GM18505 (cell line): ENCODE data around the gene SLC25A21.

Experiments
- ATAC-seq: cut with Tn5 transposase; IDR thresholded peaks from one replicate; pipeline ENCODE4 v1.9.1; 2021; ENCODE audit not compliant: unreplicated experiment
- POLR2A ChIP-seq: IDR thresholded peaks from 4 replicates; pipeline ENCODE4 v1.6.1; 2011; ENCODE audit warnings: borderline replicate concordance; ENCODE audit not compliant: insufficient read depth, insufficient read length; ENCODE audit errors: extremely low read depth

Gene SLC25A21

GRCh38 chr14:36948157-36948859 lies 224.1 kb downstream of the SLC25A21 start:
- no peak for TF ChIP-seq POLR2A
- no peak for ATAC-seq

- TF ChIP-seq POLR2A, result no peak
- no peak for ATAC-seq
These were observed 225.0 kb downstream of the SLC25A21 start for GRCh38 chr14:36947362-36947761.

- no peak for TF ChIP-seq POLR2A
These were observed 225.5 kb downstream of the SLC25A21 start for GRCh38 chr14:36946872-36947271.

GRCh38 chr14:36944307-36945010 lies 227.9 kb downstream of the SLC25A21 start:
- no peak for ATAC-seq
- TF ChIP-seq POLR2A, result no peak

More at GRCh38 chr14:36946872-36947271, 225.5 kb downstream of the SLC25A21 start:
- no peak for ATAC-seq

GRCh38 chr14:36942522-36943245 lies 229.7 kb downstream of the SLC25A21 start:
- ATAC-seq, result no peak
- no peak for TF ChIP-seq POLR2A

- TF ChIP-seq POLR2A, result no peak
- ATAC-seq, result peak; percentile 95
These were observed 230.5 kb downstream of the SLC25A21 start for GRCh38 chr14:36941783-36942521.

- no peak for TF ChIP-seq POLR2A
- ATAC-seq, result no peak
These were observed 231.9 kb downstream of the SLC25A21 start for GRCh38 chr14:36940476-36940875.

- no peak for ATAC-seq
- no peak for TF ChIP-seq POLR2A
These were observed 233.1 kb downstream of the SLC25A21 start for GRCh38 chr14:36939265-36939664.

GRCh38 chr14:36938678-36939077 lies 233.7 kb downstream of the SLC25A21 start:
- ATAC-seq, result no peak
- TF ChIP-seq POLR2A, result no peak

- ATAC-seq, result no peak
These were observed 236.3 kb downstream of the SLC25A21 start for GRCh38 chr14:36935976-36936678.

GRCh38 chr14:36934304-36934703 lies 238.1 kb downstream of the SLC25A21 start:
- no peak for ATAC-seq
- no peak for TF ChIP-seq POLR2A

More at GRCh38 chr14:36935976-36936678, 236.3 kb downstream of the SLC25A21 start:
- TF ChIP-seq POLR2A, result no peak

- ATAC-seq, result no peak
- TF ChIP-seq POLR2A, result no peak
These were observed 240.6 kb downstream of the SLC25A21 start for GRCh38 chr14:36931791-36932190.
